ENCODE results near the gene CDC42SE1.

CDC42SE1 gene

DNA sequence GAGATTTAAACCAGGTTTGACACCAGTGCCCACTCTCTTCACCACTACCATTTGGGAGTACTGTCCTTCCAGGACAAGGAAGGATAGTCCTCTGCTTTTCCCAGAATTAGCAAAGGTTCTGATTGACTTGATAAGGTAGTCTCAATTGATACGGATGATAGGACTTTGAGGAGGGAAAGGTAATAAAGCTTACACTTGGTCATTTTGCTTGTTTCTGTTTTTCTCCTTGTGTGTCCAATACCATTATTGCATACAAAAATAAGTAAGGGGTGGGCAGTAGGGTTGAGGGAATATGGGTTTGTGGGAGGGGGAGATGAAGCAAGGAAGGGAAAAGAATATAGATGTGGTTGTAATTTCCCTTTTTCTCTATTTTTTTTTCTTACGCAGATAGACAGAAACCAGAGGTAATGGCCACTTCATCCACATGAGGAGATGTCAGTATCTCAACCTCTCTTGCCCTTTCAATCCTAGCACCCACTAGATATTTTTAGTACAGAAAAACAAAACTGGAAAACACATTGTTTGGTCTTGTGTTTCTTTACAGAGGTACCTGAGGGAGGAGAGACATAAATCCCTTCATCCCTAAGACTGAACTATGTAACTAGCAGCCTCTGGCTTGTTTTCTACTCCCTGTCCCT lies 9.3 kb downstream of the CDC42SE1 start:
- H3K27me3 ChIP-seq (ENCODE audit: insufficient read depth, low read depth) = no peaks in the 10 kb centered on the region
- H3K4me1 ChIP-seq (ENCODE audit: low read depth, poor library complexity, severe bottlenecking) = peaks cover 26% of the 10 kb centered on the region
- no peaks in the 10 kb centered on the region for H4K20me1 ChIP-seq (ENCODE audit: insufficient read depth)
- no peak overlapping the region for H3K9ac ChIP-seq
- H3K4me2 ChIP-seq = peak overlapping the region; percentile 1; the same call in 1 of the 2 replicates
- H3K79me2 ChIP-seq (ENCODE audit: insufficient read depth, low read depth) = no peaks in the 10 kb centered on the region
- TF ChIP-seq CTCF (conservative IDR thresholded peaks at IDR 0.05; ENCODE audit: low read depth, low read length) = no peak
- H3K36me3 ChIP-seq (ENCODE audit: insufficient read depth) = peaks cover 22% of the 10 kb centered on the region; the same call in 1 of the 2 replicates
- peak overlapping the region; percentile 3 for H3K4me3 ChIP-seq (IDR thresholded peaks at IDR 0.05; ENCODE audit: insufficient read depth, low read depth, low read length)
- no peak overlapping the region; the same call in 1 of the 2 replicates for H3K27ac ChIP-seq
- H2AFZ ChIP-seq (ENCODE audit: low read depth) = no peak overlapping the region

- Histone ChIP-seq H3K4me2 (no peak overlapping the region), H3K79me2 (ENCODE audit: insufficient read depth, low read depth) (no peaks in the 10 kb centered on the region), H3K36me3 (ENCODE audit: insufficient read depth) (peaks cover 17% of the 10 kb centered on the region; the same call in 1 of the 2 replicates), H3K4me3 (IDR thresholded peaks at IDR 0.05; ENCODE audit: insufficient read depth, low read depth, low read length) (no peak overlapping the region), H2AFZ (ENCODE audit: low read depth) (no peak overlapping the region), H3K27me3 (ENCODE audit: insufficient read depth, low read depth) (no peaks in the 10 kb centered on the region), H3K4me1 (ENCODE audit: low read depth, poor library complexity, severe bottlenecking) (peaks cover 26% of the 10 kb centered on the region), H3K27ac (no peak overlapping the region), H3K9ac (no peak overlapping the region), H4K20me1 (ENCODE audit: insufficient read depth) (no peaks in the 10 kb centered on the region)
- no peak for TF ChIP-seq CTCF (conservative IDR thresholded peaks at IDR 0.05; ENCODE audit: low read depth, low read length)
Observed at GRCh38 chr1:151049458-151049857, 10.0 kb downstream of the CDC42SE1 start.

GRCh38 chr1:151048645-151049032 lies 10.8 kb downstream of the CDC42SE1 start:
- Histone ChIP-seq H3K9ac (no peak overlapping the region; the same call in 1 of the 2 replicates), H3K27ac (no peak overlapping the region; the same call in 1 of the 2 replicates), H3K79me2 (ENCODE audit: insufficient read depth, low read depth) (no peaks in the 10 kb centered on the region), H3K4me2 (peak overlapping the region; percentile 41; the same call in 1 of the 2 replicates), H3K4me1 (ENCODE audit: low read depth, poor library complexity, severe bottlenecking) (peaks cover 26% of the 10 kb centered on the region), H3K4me3 (IDR thresholded peaks at IDR 0.05; ENCODE audit: insufficient read depth, low read depth, low read length) (no peak overlapping the region), H2AFZ (ENCODE audit: low read depth) (peak overlapping the region; percentile 71; the same call in 1 of the 2 replicates), H3K36me3 (ENCODE audit: insufficient read depth) (peaks cover 10% of the 10 kb centered on the region; the same call in 1 of the 2 replicates), H3K27me3 (ENCODE audit: insufficient read depth, low read depth) (no peaks in the 10 kb centered on the region), H4K20me1 (ENCODE audit: insufficient read depth) (no peaks in the 10 kb centered on the region)
- peak; percentile 64 for TF ChIP-seq CTCF (conservative IDR thresholded peaks at IDR 0.05; ENCODE audit: low read depth, low read length)

- H3K79me2 ChIP-seq (ENCODE audit: insufficient read depth, low read depth) = no peaks in the 10 kb centered on the region
- peaks cover 6% of the 10 kb centered on the region; the same call in 1 of the 2 replicates for H3K36me3 ChIP-seq (ENCODE audit: insufficient read depth)
- peak; percentile 86 for TF ChIP-seq CTCF (conservative IDR thresholded peaks at IDR 0.05; ENCODE audit: low read depth, low read length)
- peaks cover 26% of the 10 kb centered on the region for H3K4me1 ChIP-seq (ENCODE audit: low read depth, poor library complexity, severe bottlenecking)
- H3K4me3 ChIP-seq (IDR thresholded peaks at IDR 0.05; ENCODE audit: insufficient read depth, low read depth, low read length) = peak overlapping the region; percentile 95
- H3K27ac ChIP-seq = peak overlapping the region; percentile 5; the same call in 1 of the 2 replicates
- peak overlapping the region; percentile 71 for H2AFZ ChIP-seq (ENCODE audit: low read depth)
- peak overlapping the region; percentile 47 for H3K9ac ChIP-seq
- no peaks in the 10 kb centered on the region; the same call in 1 of the 2 replicates for H4K20me1 ChIP-seq (ENCODE audit: insufficient read depth)
- peak overlapping the region; percentile 41 for H3K4me2 ChIP-seq
- H3K27me3 ChIP-seq (ENCODE audit: insufficient read depth, low read depth) = no peaks in the 10 kb centered on the region
Observed at GRCh38 chr1:151047925-151048644, 11.3 kb downstream of the CDC42SE1 start.
